GM18526 (cell line): Measurements from ENCODE around the gene E2F7.

Source experiments
- POLR2A ChIP-seq: IDR thresholded peaks from 3 replicates; pipeline ENCODE4 v1.6.1; 2011; ENCODE audit not compliant: insufficient read length; ENCODE audit errors: extremely low read depth

Gene E2F7

DNA sequence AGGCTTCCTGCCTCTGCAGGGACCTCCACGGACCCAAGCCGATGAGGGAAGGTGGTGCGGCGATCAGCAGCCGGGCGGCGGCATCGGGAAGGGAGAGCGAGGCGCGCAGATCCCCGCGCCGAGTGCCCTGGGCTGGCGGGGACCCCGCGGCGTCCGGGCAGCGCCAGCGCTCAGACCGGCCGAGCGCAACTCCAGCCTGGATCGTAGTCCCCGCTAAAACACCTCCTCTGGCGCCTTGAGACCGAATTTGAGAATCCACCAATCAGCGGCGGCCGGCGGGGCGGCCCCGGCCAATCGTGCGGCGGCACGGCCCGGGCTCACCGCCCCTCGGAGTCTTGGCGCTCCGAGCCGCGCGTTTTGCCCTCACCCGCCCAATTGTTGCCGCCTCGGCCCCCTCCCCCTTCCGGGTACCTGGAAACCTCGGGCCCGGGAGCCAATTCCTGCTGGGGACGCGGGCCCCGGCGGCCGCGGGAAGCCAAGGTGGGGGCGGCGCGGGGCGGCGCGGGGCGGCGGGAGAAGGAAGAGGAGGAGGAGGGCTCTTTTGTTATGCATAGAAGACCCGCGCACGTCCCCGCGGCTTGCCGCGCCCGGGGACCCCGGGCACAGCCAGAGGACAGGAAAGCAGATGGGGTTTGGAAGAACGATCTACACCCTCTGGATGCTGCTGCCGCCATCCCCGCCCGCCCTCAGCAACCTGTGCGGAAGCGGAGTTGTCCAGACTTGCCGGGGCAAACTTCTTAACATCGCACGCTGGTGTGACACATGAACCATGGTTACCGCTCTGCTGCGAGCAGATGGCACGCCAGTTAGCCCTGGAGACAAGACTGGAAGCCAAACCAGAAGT lies at the start of gene E2F7:
Gene E2F7, minus strand, starts transcription at position 209 of the 844 bp plus-strand sequence. CDS start 934 bp downstream, outside the sequence.
- peak; percentile 72 for TF ChIP-seq POLR2A

DNA sequence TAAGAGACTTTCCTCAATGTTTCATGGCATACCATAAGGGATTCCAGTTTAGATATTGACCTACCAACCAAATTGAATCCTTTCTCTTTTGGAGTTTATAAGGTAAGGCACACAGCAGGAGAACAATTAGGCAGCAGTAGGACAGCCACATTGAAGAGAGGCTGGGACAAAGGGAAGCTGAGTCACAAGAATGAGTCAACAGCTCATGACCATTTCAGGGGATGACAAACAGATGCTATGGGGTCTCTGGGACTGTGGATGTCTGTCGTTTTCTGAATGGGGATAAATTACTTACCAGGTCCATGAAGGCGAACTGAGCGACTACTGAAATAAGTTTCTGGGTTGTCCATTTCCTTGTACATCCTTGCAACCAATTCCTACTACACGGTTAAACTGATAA lies 48.6 kb upstream of the E2F7 start:
- no peak for TF ChIP-seq POLR2A

GRCh38 chr12:77108707-77109106 lies 43.3 kb upstream of the E2F7 start:
- TF ChIP-seq POLR2A, result no peak

DNA sequence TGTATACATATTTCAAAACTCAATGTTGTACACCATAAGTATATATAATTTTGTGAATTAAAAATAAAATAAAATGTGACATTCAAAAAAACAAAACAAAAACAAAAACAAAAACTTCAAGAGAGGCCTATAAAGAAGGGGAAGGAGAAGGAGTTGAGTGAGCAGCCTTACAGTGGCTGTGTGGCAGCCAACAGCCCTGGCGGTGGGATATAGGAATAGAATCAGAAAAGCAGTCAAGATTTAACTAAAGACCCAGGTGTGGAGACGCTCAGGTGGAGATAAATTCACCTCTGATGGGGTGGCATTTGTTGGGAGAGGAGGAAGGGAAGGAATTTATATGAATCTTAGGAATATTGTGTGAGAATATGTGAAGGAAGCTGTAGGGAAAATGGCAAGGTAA lies 41.8 kb upstream of the E2F7 start:
- TF ChIP-seq POLR2A, result no peak

GRCh38 chr12:77104792-77105191 lies 39.4 kb upstream of the E2F7 start:
- no peak for TF ChIP-seq POLR2A

GRCh38 chr12:77104286-77104685 lies 38.9 kb upstream of the E2F7 start:
- no peak for TF ChIP-seq POLR2A

DNA sequence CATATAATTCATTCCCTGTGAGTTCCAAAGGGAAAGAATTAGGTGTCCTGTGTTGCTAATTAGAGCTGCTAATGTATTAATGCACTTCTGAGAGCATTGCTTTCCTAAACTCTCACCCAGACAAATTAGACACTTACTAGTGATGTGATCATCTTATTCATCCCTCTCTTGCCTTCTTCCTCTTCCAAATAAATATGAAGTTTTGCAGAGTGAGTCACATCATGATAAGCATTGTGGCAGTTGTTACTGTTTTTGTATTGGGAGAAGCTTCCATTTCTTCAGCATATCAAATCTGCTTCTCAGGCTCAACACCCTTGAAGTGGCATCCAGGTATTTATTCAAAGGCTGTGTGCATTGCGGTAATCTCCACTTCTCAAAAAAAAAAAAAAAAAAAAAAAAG lies 37.3 kb upstream of the E2F7 start:
- TF ChIP-seq POLR2A, result no peak

- no peak for TF ChIP-seq POLR2A
These were observed 36.8 kb upstream of the E2F7 start for GRCh38 chr12:77102123-77102522.

DNA sequence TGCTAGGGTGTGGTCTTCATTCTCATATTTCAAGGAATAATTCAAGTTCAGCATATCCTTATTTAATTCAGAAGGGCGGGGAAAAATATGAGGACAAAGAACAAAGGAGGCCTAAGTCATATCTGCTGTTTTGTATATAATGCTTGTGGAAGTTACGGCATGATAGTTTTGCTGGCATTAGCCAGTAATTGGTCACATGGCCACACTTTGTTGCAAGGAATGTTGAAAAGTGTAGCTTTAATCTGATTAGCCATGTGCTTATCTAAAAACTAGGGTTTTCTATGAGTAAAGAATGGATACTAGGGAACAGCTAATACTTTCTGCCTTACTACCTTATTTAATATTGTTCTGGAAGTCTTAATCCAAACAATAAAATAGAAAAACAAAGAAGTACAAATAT lies 34.4 kb upstream of the E2F7 start:
- TF ChIP-seq POLR2A, result no peak

GRCh38 chr12:77097846-77098245 lies 32.5 kb upstream of the E2F7 start:
- TF ChIP-seq POLR2A, result no peak

DNA sequence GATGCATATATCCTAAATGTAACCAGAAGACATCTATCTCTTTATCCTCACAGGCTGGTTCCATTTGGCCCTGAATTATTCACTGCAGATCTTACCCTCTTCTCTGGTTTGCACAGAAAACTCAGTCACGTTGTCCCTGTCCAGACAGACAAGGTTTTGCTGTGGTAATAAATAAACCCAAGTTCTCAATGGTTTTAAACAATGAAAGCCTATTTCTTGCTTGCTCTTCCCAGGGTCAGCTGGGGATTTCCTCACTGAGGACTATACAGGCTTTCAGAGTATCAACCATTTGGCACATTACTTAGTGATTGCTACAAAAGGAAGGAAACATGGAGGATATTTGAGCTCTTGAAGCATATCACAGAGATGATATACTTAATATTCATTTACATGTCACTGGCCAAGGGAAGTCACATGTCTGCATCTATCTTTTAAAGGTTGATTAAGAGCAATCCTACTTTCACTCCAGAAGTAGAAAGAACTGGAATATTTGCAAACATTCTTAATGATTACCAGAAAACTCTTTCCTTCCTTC lies 24.4 kb upstream of the E2F7 start:
- TF ChIP-seq POLR2A, result no peak

DNA sequence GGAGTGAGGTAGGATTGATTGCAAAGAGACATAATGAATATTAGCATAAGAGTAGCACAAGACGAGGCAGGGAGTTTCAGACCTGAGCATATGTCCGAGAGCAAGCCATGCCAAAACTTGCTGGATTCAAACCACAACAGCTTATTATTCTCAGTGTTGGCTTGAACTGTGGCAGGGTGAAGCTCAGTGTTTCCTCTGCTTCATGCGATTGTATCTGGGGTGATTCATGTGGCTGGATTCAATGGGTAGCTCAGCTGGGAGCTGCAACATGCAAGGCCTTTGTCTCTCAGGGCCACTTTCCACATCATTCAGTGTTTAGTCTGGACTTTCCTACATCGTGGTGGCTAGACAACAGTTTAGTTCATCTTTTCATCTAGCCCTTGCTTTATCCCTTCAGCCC lies 22.1 kb upstream of the E2F7 start:
- TF ChIP-seq POLR2A, result no peak

- TF ChIP-seq POLR2A, result no peak
These were observed 16.7 kb upstream of the E2F7 start for GRCh38 chr12:77082021-77082420.

DNA sequence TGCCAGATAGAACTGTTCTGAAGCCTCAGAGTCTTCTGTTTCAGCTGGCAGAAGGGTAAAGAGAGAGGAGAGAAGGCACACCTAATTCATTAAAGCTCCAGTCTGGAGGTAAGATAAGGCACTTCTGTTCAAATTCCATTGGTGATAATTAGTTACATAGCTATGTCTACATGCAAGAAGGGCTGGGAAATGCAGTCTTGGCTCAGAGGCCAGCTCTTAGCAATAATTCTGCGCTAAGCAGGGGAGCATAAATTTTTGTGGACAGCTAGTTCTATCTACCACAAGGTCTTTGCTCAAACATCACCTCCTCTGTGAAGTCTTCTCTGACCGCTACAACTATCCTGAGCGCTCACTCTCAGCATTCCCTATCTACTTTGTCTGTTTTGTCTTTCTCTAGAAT lies 14.3 kb upstream of the E2F7 start:
- no peak for TF ChIP-seq POLR2A

DNA sequence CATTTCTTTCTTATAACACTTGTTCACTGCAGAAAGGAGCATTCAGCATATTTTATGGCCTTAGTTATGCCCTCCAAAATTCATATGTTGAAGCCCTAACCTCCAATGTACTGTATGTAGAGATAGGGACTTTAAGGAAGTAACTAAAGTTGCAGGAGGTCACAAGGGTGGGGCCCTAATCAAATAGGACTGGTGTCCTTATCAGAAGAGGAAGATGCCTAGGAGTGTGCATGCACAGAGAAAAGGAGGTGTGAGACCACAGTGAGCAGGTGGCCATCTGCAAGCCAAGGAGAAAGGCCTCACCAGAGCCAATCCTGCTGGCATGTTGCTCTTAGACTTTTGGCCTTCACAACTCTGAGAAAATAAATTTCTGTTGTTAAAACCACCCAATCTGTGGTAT lies 12.9 kb upstream of the E2F7 start:
- no peak for TF ChIP-seq POLR2A

GRCh38 chr12:77076886-77077285 lies 11.5 kb upstream of the E2F7 start:
- no peak for TF ChIP-seq POLR2A
